Fibroblast of lung (primary cell): ENCODE data around the gene LMO7. TPM values are rescaled to one million over a fixed set of nuclear protein-coding genes. Genes with fewer than 3 reads are reported as not detected.

Source experiments
- DNase-seq, 2 donors: peaks; one replicate each; pipeline versions ENCODE4 v3.0.0 to v3.0.0-alpha.2; 2010; ENCODE audit warnings: low read depth in 2 of 2
- H2AFZ ChIP-seq: 2 replicates; pipeline ENCODE4 v1.5.1; 2012; ENCODE audit warnings: low read length, control low read depth, inconsistent platforms
- H3K27ac ChIP-seq: 2 replicates; pipeline ENCODE4 v1.5.1; 2011; ENCODE audit warnings: low read length, control low read depth; ENCODE audit not compliant: insufficient read depth
- H3K27me3 ChIP-seq: 2 replicates; pipeline ENCODE4 v1.5.1; 2011; ENCODE audit warnings: mild to moderate bottlenecking, low read length; ENCODE audit not compliant: control insufficient read depth, insufficient read depth
- H3K36me3 ChIP-seq: 2 replicates; pipeline ENCODE4 v1.5.1; 2011; ENCODE audit warnings: low read length; ENCODE audit not compliant: control insufficient read depth, insufficient read depth
- H3K4me1 ChIP-seq: 2 replicates; pipeline ENCODE4 v1.5.1; 2011; ENCODE audit warnings: low read length; ENCODE audit not compliant: control insufficient read depth, insufficient read depth; ENCODE audit errors: extremely low read depth
- H3K4me2 ChIP-seq: 2 replicates; pipeline ENCODE4 v1.5.1; 2011; ENCODE audit warnings: low read length, control low read depth; ENCODE audit not compliant: insufficient read depth; ENCODE audit errors: extremely low read depth
- H3K4me3 ChIP-seq, 4 experiments: fragments of 200-600 bp in 1 of 4; sonication (generic) in 1 of 4; replicated peaks in 1 of 4; 2 replicates each; pipeline ENCODE4 v1.5.1; 2011 to 2016; ENCODE audit warnings: low read length in 4 of 4, low read depth in 3 of 4, mild to moderate bottlenecking in 3 of 4, control low read depth in 2 of 4, inconsistent platforms in 1 of 4, mixed read lengths in 1 of 4; ENCODE audit not compliant: insufficient read depth in 1 of 4; ENCODE audit errors: control extremely low read depth in 1 of 4
- H3K79me2 ChIP-seq: 2 replicates; pipeline ENCODE4 v1.5.1; 2012; ENCODE audit warnings: mild to moderate bottlenecking, low read length, inconsistent platforms; ENCODE audit not compliant: control insufficient read depth, insufficient read depth
- H3K9ac ChIP-seq: 2 replicates; pipeline ENCODE4 v1.5.1; 2011; ENCODE audit warnings: mild to moderate bottlenecking, low read length, control low read depth; ENCODE audit not compliant: insufficient read depth
- H3K9me3 ChIP-seq: 2 replicates; pipeline ENCODE4 v1.5.1; 2012; ENCODE audit warnings: low read depth, low read length; ENCODE audit not compliant: control insufficient read depth, insufficient read depth
- H4K20me1 ChIP-seq: 2 replicates; pipeline ENCODE4 v1.5.1; 2011; ENCODE audit warnings: low read length; ENCODE audit not compliant: control insufficient read depth, insufficient read depth; ENCODE audit errors: extremely low read depth
- EZH2 ChIP-seq: IDR thresholded peaks from 2 replicates; pipeline ENCODE4 v1.5.1; 2012; ENCODE audit warnings: low read length, control low read depth, mild to moderate bottlenecking; ENCODE audit errors: missing control alignments
- polyA plus RNA-seq, 2 donors: library from polyadenylated mRNA; depleted of rRNA in 1 of 2; stranded (reverse) in 1 of 2; unstranded in 1 of 2; fragments of >200 nt; gene quantifications; 2 replicates each; pipeline ENCODE4 v1.2.1, GENCODE V29; 2011 to 2012; ENCODE audit warnings: missing spikeins in 1 of 2
- total RNA-seq: library from RNA; depleted of rRNA; stranded (reverse); fragments of >200 nt; gene quantifications from 2 replicates; pipeline ENCODE4 v1.2.1, GENCODE V29; 2014
- TF ChIP-seq, protein P1 (sequence below), 2 donors: IDR thresholded peaks in 1 of 2; conservative IDR thresholded peaks in 1 of 2; 1 replicate in 1 of 2; 2 replicates in 1 of 2; pipeline ENCODE4 v1.5.1; 2011 to 2012; ENCODE audit warnings: low read length in 2 of 2, control low read depth in 1 of 2, inconsistent platforms in 1 of 2, low read depth in 1 of 2, mild to moderate bottlenecking in 1 of 2

LMO7 gene
- total and polyA plus RNA-seq, 2 donors (not counting 1 experiment from before 2014, with no cell fraction given), result 71.9 to 226 TPM

DNA sequence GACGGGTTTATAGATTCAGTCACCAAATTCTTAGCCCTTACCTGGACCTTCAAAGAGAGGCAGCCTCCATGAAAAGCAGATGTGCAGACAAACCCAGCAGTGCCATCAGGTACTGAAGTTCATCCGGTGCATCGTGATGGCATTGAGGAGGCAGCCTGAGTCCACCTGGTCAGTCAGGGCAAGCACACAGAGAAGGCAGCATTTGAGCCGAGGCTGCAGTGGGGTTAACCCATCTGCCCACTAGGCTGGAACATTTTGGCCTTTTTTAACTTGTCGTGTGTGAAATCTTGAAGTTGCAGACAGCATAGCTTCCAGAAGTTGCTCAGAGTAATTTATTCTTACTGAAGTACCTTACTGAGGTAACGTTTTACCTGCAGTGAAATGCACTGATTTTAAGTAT lies 4.9 kb downstream of the LMO7 start:
- no peaks in the 10 kb centered on the region for H4K20me1 ChIP-seq
- no peak for DNase-seq
- TF ChIP-seq, protein P1, sequence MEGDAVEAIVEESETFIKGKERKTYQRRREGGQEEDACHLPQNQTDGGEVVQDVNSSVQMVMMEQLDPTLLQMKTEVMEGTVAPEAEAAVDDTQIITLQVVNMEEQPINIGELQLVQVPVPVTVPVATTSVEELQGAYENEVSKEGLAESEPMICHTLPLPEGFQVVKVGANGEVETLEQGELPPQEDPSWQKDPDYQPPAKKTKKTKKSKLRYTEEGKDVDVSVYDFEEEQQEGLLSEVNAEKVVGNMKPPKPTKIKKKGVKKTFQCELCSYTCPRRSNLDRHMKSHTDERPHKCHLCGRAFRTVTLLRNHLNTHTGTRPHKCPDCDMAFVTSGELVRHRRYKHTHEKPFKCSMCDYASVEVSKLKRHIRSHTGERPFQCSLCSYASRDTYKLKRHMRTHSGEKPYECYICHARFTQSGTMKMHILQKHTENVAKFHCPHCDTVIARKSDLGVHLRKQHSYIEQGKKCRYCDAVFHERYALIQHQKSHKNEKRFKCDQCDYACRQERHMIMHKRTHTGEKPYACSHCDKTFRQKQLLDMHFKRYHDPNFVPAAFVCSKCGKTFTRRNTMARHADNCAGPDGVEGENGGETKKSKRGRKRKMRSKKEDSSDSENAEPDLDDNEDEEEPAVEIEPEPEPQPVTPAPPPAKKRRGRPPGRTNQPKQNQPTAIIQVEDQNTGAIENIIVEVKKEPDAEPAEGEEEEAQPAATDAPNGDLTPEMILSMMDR (conservative IDR thresholded peaks at IDR 0.05 in 1 of 2, IDR thresholded peaks at IDR 0.05 in 1 of 2; ENCODE audit: low read depth in 1 of 2, low read length in 2 of 2), result no peak
- TF ChIP-seq EZH2, result no peak
- H3K27me3 ChIP-seq, result no peaks in the 10 kb centered on the region
- H3K4me2 ChIP-seq, result no peak overlapping the region
- H3K36me3 ChIP-seq, result peaks cover 3% of the 10 kb centered on the region
- no peak overlapping the region for H3K4me3 ChIP-seq
- peaks cover 96% of the 10 kb centered on the region for H3K79me2 ChIP-seq
- H2AFZ ChIP-seq, result no peak overlapping the region
- H3K9me3 ChIP-seq, result no peaks in the 10 kb centered on the region
- no peak overlapping the region for H3K27ac ChIP-seq
- H3K4me1 ChIP-seq, result peaks cover 9% of the 10 kb centered on the region
- H3K9ac ChIP-seq, result no peak overlapping the region

GRCh38 chr13:75643182-75643581 lies 7.1 kb downstream of the LMO7 start:
- no peak overlapping the region for H3K4me2 ChIP-seq
- no peak overlapping the region for H3K9ac ChIP-seq
- H3K79me2 ChIP-seq, result peaks cover 96% of the 10 kb centered on the region
- peaks cover 11% of the 10 kb centered on the region for H3K4me1 ChIP-seq
- no peak overlapping the region for H2AFZ ChIP-seq
- H3K9me3 ChIP-seq, result no peaks in the 10 kb centered on the region
- H3K4me3 ChIP-seq, result no peak overlapping the region
- peaks cover 3% of the 10 kb centered on the region for H3K36me3 ChIP-seq
- no peak overlapping the region for H3K27ac ChIP-seq
- no peak for TF ChIP-seq EZH2
- TF ChIP-seq, protein P1 (conservative IDR thresholded peaks at IDR 0.05 in 1 of 2, IDR thresholded peaks at IDR 0.05 in 1 of 2; ENCODE audit: low read depth in 1 of 2, low read length in 2 of 2), result no peak
- no peaks in the 10 kb centered on the region for H3K27me3 ChIP-seq
- DNase-seq, result no peak
- no peaks in the 10 kb centered on the region for H4K20me1 ChIP-seq

DNA sequence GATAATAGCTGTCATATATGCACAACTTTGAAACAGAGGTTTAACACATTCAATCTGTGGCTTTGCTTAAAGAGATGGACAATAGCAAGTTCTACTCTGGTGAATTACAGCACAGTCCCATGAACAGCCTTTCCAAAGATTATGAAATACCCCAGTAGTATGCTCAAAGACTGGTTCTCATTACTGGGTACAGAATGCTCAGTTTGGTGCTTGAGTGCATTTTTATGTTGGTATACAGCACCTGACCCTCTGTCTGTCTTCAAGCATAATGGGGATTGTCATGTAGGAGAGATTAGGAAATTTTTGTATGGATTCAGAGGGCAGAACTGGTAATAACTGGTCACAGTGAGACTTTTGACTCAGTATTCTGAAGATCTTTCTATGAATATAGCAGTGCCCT lies 7.6 kb downstream of the LMO7 start:
- Histone ChIP-seq H3K9me3 (no peaks in the 10 kb centered on the region), H4K20me1 (no peaks in the 10 kb centered on the region), H3K4me2 (no peak overlapping the region), H2AFZ (no peak overlapping the region), H3K27ac (no peak overlapping the region), H3K9ac (no peak overlapping the region), H3K27me3 (no peaks in the 10 kb centered on the region), H3K79me2 (peaks cover 96% of the 10 kb centered on the region), H3K36me3 (peaks cover 3% of the 10 kb centered on the region), H3K4me1 (peaks cover 11% of the 10 kb centered on the region), H3K4me3 (no peak overlapping the region)
- TF ChIP-seq, protein P1 (conservative IDR thresholded peaks at IDR 0.05 in 1 of 2, IDR thresholded peaks at IDR 0.05 in 1 of 2; ENCODE audit: low read depth in 1 of 2, low read length in 2 of 2), result no peak
- no peak for TF ChIP-seq EZH2
- no peak for DNase-seq
